HG03139 (cell line): ENCODE measurements around the gene ZNF860.
"Not testable (repeated sequence)": the region's sequence is repeated elsewhere in the genome, so short reads cannot be mapped to it uniquely, and the experiment has no call there.

Source experiments
- ATAC-seq: cut with Tn5 transposase; IDR thresholded peaks from one replicate; pipeline ENCODE4 v1.9.1; 2021; ENCODE audit not compliant: unreplicated experiment

ZNF860 gene

GRCh38 chr3:31996195-31996594, 14.6 kb downstream of the ZNF860 start:
- no peak for ATAC-seq

- ATAC-seq = no peak
Measured at GRCh38 chr3:31997500-31997899, 15.9 kb downstream of the ZNF860 start.

- no peak for ATAC-seq
Measured at GRCh38 chr3:31999907-32000439, 18.4 kb downstream of the ZNF860 start.

GRCh38 chr3:32000877-32001276, 19.3 kb downstream of the ZNF860 start:
- no peak for ATAC-seq

GRCh38 chr3:32002561-32003368, 21.2 kb downstream of the ZNF860 start:
- no peak for ATAC-seq

- no peak for ATAC-seq
Measured at GRCh38 chr3:32003380-32003779, 21.8 kb downstream of the ZNF860 start.

GRCh38 chr3:32004113-32004765, 22.7 kb downstream of the ZNF860 start:
- ATAC-seq = no peak

GRCh38 chr3:32009101-32009500, 27.6 kb downstream of the ZNF860 start:
- no peak for ATAC-seq

GRCh38 chr3:32009957-32010356, 28.4 kb downstream of the ZNF860 start:
- ATAC-seq = no peak

- not testable (repeated sequence) for ATAC-seq
Measured at GRCh38 chr3:32010699-32011098, 29.1 kb downstream of the ZNF860 start.

- not testable (repeated sequence) for ATAC-seq
Measured at GRCh38 chr3:32015638-32016037, 34.1 kb downstream of the ZNF860 start.

GRCh38 chr3:32017286-32017685, 35.7 kb downstream of the ZNF860 start:
- ATAC-seq = no peak

GRCh38 chr3:32018757-32019564, 37.4 kb downstream of the ZNF860 start:
- ATAC-seq = no peak

- ATAC-seq = no peak
Measured at GRCh38 chr3:32021155-32021554, 39.6 kb downstream of the ZNF860 start.

- no peak for ATAC-seq
Measured at GRCh38 chr3:32021748-32022147, 40.2 kb downstream of the ZNF860 start.

GRCh38 chr3:32022947-32023346, 41.4 kb downstream of the ZNF860 start:
- no peak for ATAC-seq

GRCh38 chr3:32026593-32026992, 45.0 kb downstream of the ZNF860 start:
- no peak for ATAC-seq

GRCh38 chr3:32037932-32038267, 56.4 kb downstream of the ZNF860 start:
- no peak for ATAC-seq

GRCh38 chr3:32041316-32041715, 59.8 kb downstream of the ZNF860 start:
- no peak for ATAC-seq
